ENCODE data around the gene C11orf54. TPM values are rescaled to one million over a fixed set of nuclear protein-coding genes. Genes with fewer than 3 reads are reported as not detected.
"Not testable (repeated sequence)": the region's sequence is repeated elsewhere in the genome, so short reads cannot be mapped to it uniquely, and the experiment has no call there.

C11orf54 gene
- total RNA-seq, 1 experiment from 2014 or later, result 18.6 TPM

- no peak for DNase-seq (ENCODE audit: low spot score)
Observed at GRCh38 chr11:93734427-93735222, 6.8 kb upstream of the C11orf54 start.

- no peak for DNase-seq (ENCODE audit: low spot score)
Observed at GRCh38 chr11:93735627-93736026, 5.8 kb upstream of the C11orf54 start.

- DNase-seq (ENCODE audit: low spot score), result no peak
Observed at GRCh38 chr11:93736129-93736528, 5.3 kb upstream of the C11orf54 start.

GRCh38 chr11:93737904-93738612 is 3.4 kb upstream of the C11orf54 start:
- DNase-seq (ENCODE audit: low spot score), result no peak

- no peak for DNase-seq (ENCODE audit: low spot score)
Observed at GRCh38 chr11:93738647-93739081, 2.8 kb upstream of the C11orf54 start.

- no peak for DNase-seq (ENCODE audit: low spot score)
Observed at GRCh38 chr11:93740031-93740729, 1.3 kb upstream of the C11orf54 start.

GRCh38 chr11:93740730-93741093 is 760 bp upstream of the C11orf54 start:
- DNase-seq (ENCODE audit: low spot score), result peak; percentile 27

GRCh38 chr11:93741882-93742226 is 382 bp downstream of the C11orf54 start:
- DNase-seq (ENCODE audit: low spot score), result no peak

- DNase-seq (ENCODE audit: low spot score), result no peak
Observed at GRCh38 chr11:93743291-93743690, 1.8 kb downstream of the C11orf54 start.

- no peak for DNase-seq (ENCODE audit: low spot score)
Observed at GRCh38 chr11:93744669-93745004, 3.2 kb downstream of the C11orf54 start.

- DNase-seq (ENCODE audit: low spot score), result not testable (repeated sequence)
Observed at GRCh38 chr11:93745005-93745755, 3.7 kb downstream of the C11orf54 start.

- no peak for DNase-seq (ENCODE audit: low spot score)
Observed at GRCh38 chr11:93746101-93746500, 4.6 kb downstream of the C11orf54 start.

GRCh38 chr11:93747122-93747521 is 5.7 kb downstream of the C11orf54 start:
- no peak for DNase-seq (ENCODE audit: low spot score)

- DNase-seq (ENCODE audit: low spot score), result no peak
Observed at GRCh38 chr11:93751001-93751400, 9.5 kb downstream of the C11orf54 start.

GRCh38 chr11:93753241-93753640 is 11.8 kb downstream of the C11orf54 start:
- DNase-seq (ENCODE audit: low spot score), result no peak

GRCh38 chr11:93756748-93757147 is 15.3 kb downstream of the C11orf54 start:
- DNase-seq (ENCODE audit: low spot score), result no peak

- no peak for DNase-seq (ENCODE audit: low spot score)
Observed at GRCh38 chr11:93757301-93757700, 15.8 kb downstream of the C11orf54 start.

- DNase-seq (ENCODE audit: low spot score), result no peak
Observed at GRCh38 chr11:93757924-93758865, 16.7 kb downstream of the C11orf54 start.

GRCh38 chr11:93759123-93759522 is 17.7 kb downstream of the C11orf54 start:
- DNase-seq (ENCODE audit: low spot score), result not testable (repeated sequence)

GRCh38 chr11:93761910-93762309 is 20.4 kb downstream of the C11orf54 start:
- DNase-seq (ENCODE audit: low spot score), result no peak

- no peak for DNase-seq (ENCODE audit: low spot score)
Observed at GRCh38 chr11:93765551-93765950, 24.1 kb downstream of the C11orf54 start.

All from A172 (cell line).